ENCODE data around the gene PPP1R3F. TPM values are rescaled to one million over a fixed set of nuclear protein-coding genes. Genes with fewer than 3 reads are reported as not detected.

PPP1R3F gene
- total RNA-seq, 1 donor from 2014 or later = 8.0 TPM

GRCh38 chrX:49254639-49255038 lies 15.0 kb upstream of the PPP1R3F start:
- Mint-ChIP-seq H3K9me3 (ENCODE audit: low read depth) (no peaks in the 10 kb centered on the region), H3K36me3 (ENCODE audit: low read depth) (peaks cover 3% of the 10 kb centered on the region)
- no peak for TF ChIP-seq CTCF (IDR thresholded peaks at IDR 0.05)

GRCh38 chrX:49256268-49256995 lies 13.2 kb upstream of the PPP1R3F start:
- no peak overlapping the region for H3K27ac Mint-ChIP-seq (ENCODE audit: unreplicated experiment)
- DNase-seq (ENCODE audit: low spot score) = no peak
- TF ChIP-seq CTCF (IDR thresholded peaks at IDR 0.05) = no peak
- no peaks in the 10 kb centered on the region for H3K4me1 Mint-ChIP-seq (ENCODE audit: low read depth)
- H3K4me3 Mint-ChIP-seq (ENCODE audit: unreplicated experiment) = no peak overlapping the region
- H3K27me3 Mint-ChIP-seq (ENCODE audit: low read depth) = no peaks in the 10 kb centered on the region
- H3K36me3 Mint-ChIP-seq (ENCODE audit: low read depth) = peaks cover 1% of the 10 kb centered on the region
- H3K9me3 Mint-ChIP-seq (ENCODE audit: low read depth) = no peaks in the 10 kb centered on the region

More at GRCh38 chrX:49254639-49255038, 15.0 kb upstream of the PPP1R3F start:
- Mint-ChIP-seq H3K4me1 (ENCODE audit: low read depth) (no peaks in the 10 kb centered on the region), H3K27me3 (ENCODE audit: low read depth) (no peaks in the 10 kb centered on the region), H3K27ac (ENCODE audit: unreplicated experiment) (no peak overlapping the region), H3K4me3 (ENCODE audit: unreplicated experiment) (no peak overlapping the region)
- DNase-seq (ENCODE audit: low spot score) = no peak

- no peaks in the 10 kb centered on the region for H3K27me3 Mint-ChIP-seq (ENCODE audit: low read depth)
- DNase-seq (ENCODE audit: low spot score) = no peak
- H3K36me3 Mint-ChIP-seq (ENCODE audit: low read depth) = peaks cover 1% of the 10 kb centered on the region
- no peak overlapping the region for H3K4me3 Mint-ChIP-seq (ENCODE audit: unreplicated experiment)
- H3K27ac Mint-ChIP-seq (ENCODE audit: unreplicated experiment) = no peak overlapping the region
- peaks cover 4% of the 10 kb centered on the region for H3K9me3 Mint-ChIP-seq (ENCODE audit: low read depth)
- no peaks in the 10 kb centered on the region for H3K4me1 Mint-ChIP-seq (ENCODE audit: low read depth)
- TF ChIP-seq CTCF (IDR thresholded peaks at IDR 0.05) = no peak
These were observed 12.4 kb upstream of the PPP1R3F start for GRCh38 chrX:49257074-49257790.

- peaks cover 1% of the 10 kb centered on the region for H3K36me3 Mint-ChIP-seq (ENCODE audit: low read depth)
- H3K4me1 Mint-ChIP-seq (ENCODE audit: low read depth) = no peaks in the 10 kb centered on the region
- H3K4me3 Mint-ChIP-seq (ENCODE audit: unreplicated experiment) = no peak overlapping the region
- H3K27ac Mint-ChIP-seq (ENCODE audit: unreplicated experiment) = no peak overlapping the region
- H3K9me3 Mint-ChIP-seq (ENCODE audit: low read depth) = peaks cover 5% of the 10 kb centered on the region
- no peaks in the 10 kb centered on the region for H3K27me3 Mint-ChIP-seq (ENCODE audit: low read depth)
- DNase-seq (ENCODE audit: low spot score) = no peak
- TF ChIP-seq CTCF (IDR thresholded peaks at IDR 0.05) = no peak
These were observed 11.5 kb upstream of the PPP1R3F start for GRCh38 chrX:49257846-49258748.

GRCh38 chrX:49258749-49259124 lies 10.9 kb upstream of the PPP1R3F start:
- peaks cover 5% of the 10 kb centered on the region for H3K9me3 Mint-ChIP-seq (ENCODE audit: low read depth)
- no peak for TF ChIP-seq CTCF (IDR thresholded peaks at IDR 0.05)
- no peak overlapping the region for H3K27ac Mint-ChIP-seq (ENCODE audit: unreplicated experiment)

More at GRCh38 chrX:49258749-49259124, 10.9 kb upstream of the PPP1R3F start:
- DNase-seq (ENCODE audit: low spot score) = no peak
- H3K4me1 Mint-ChIP-seq (ENCODE audit: low read depth) = no peaks in the 10 kb centered on the region
- peaks cover 1% of the 10 kb centered on the region for H3K36me3 Mint-ChIP-seq (ENCODE audit: low read depth)
- no peaks in the 10 kb centered on the region for H3K27me3 Mint-ChIP-seq (ENCODE audit: low read depth)
- H3K4me3 Mint-ChIP-seq (ENCODE audit: unreplicated experiment) = no peak overlapping the region

Measured in chondrocyte (in vitro differentiated cells).